Stimulated activated CD4-positive, alpha-beta T cell treated with anti-CD3 and anti-CD28 coated beads, TNF-alpha, amount 100 ng/mL, for 24 hours (primary cell): ENCODE measurements around the gene CD247.
"Not testable (repeated sequence)": the region's sequence is repeated elsewhere in the genome, so short reads cannot be mapped to it uniquely, and the experiment has no call there.

Experiments used
- DNase-seq, 3 experiments: peaks; one replicate each; pipeline ENCODE4 v3.0.0-alpha.2; 2020; ENCODE audit warnings: low read depth in 3 of 3

CD247 gene

DNA sequence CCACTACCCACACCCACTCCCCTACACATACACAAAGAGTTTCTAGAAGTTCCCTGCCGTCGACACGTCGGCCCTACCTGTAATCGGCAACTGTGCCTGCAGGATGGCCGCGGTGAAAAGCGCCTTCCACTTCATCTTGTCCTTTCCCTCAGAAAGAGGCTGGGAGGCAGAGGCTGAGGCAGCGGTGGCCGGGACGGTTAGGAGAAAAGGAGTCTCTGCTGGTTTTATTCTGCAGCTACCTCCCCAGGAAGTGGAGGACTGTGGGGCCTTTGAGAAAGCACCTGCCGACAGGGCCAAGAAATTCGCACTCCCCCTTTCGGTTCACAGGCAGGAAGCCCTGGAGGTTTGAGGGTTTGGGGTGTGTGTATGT, at the start of gene CD247:
CD247 (minus strand) TSS at position 199 of the 370 bp plus-strand sequence; CDS start at position 135, 64 bp downstream.
- DNase-seq: peak in 2 of 3 experiments; percentile 57 to 71

DNA sequence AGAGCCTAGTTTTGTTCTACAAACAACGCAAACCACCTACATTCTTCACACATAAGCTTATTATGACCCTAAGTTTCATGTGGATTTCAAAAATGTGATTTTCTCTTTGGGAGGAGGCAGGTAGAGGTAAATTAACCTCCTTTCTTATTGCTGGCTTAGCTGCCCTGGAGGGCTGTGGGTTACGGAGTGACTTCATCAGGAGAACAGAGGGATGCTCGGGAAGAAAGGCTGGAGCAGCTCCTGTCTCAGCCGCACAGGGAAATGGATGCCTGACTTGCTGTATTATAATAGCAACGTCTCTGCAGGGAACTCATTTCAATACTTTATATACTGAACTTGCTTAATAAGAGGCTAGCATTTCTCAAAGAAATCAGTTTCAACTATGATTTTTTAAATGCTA, 49.3 kb upstream of the CD247 start:
- DNase-seq: no peak

DNA sequence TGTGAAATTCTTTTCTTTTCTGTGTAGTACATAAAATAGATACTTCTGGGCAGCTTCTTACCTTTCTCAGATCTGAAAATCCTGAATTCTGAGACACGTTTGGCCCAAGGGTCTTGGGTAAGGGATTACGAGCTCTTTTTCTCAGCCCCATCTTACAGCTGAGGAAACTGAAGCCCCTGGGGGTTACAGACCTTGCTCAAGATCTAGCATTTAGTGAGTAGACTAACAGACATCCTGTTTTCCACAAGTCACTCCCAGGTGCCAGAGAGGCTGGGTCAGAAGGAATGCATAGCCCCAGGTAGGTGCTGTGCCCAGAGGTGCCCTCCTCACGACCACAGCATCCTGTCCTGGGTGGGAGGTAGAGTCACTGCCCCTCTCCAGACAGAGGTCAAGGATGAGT, 48.4 kb upstream of the CD247 start:
- no peak for DNase-seq

DNA sequence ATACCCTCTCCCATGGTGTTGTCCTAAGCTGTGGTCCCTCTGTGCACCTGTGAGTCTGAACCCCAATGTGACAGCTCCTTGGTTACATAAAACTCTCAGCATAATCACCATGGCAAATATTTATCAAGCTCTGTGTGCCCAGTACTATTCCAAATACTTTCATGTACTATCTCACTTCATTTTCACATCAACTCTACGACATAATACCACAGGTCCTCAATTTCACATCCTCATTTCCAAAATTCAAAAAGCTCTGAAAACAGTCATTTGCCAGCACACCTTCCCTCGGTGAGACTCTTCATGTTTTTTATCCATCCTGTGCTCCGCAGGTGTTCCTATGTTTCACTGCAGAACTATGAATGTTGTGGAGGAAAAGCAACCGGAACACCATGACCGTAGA, 47.6 kb upstream of the CD247 start:
- DNase-seq: no peak

DNA sequence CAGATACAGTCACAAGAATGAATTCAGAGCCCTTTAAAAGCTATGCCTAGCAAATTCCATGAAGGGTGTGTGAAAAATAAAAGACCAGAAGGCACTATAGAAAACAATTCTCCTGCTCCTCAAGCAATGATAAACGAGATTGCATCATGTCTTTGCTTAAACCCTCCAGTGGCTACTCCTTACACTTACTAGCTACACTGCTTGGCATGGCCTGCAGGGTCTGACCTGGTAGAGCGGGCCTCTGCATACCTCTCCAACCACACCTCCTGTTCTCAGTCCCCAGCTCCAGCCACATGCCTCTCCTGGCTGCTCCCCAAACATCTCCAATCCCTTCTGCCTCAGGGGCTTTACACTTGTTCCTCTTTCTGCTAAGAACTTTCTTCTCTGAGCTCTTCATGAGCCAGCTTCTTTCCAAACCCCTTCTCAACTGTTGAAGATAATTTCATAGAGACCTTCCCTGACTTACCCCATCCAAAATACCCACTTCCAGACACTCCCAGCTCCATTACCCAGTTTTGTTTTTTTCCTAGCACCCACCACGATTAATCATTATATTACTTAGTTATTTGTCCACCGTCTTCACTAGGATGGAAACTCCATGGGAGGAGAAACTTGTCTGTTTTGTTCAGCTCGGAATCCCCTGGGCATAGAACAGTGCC, 46.4 kb upstream of the CD247 start:
- no peak for DNase-seq

DNA sequence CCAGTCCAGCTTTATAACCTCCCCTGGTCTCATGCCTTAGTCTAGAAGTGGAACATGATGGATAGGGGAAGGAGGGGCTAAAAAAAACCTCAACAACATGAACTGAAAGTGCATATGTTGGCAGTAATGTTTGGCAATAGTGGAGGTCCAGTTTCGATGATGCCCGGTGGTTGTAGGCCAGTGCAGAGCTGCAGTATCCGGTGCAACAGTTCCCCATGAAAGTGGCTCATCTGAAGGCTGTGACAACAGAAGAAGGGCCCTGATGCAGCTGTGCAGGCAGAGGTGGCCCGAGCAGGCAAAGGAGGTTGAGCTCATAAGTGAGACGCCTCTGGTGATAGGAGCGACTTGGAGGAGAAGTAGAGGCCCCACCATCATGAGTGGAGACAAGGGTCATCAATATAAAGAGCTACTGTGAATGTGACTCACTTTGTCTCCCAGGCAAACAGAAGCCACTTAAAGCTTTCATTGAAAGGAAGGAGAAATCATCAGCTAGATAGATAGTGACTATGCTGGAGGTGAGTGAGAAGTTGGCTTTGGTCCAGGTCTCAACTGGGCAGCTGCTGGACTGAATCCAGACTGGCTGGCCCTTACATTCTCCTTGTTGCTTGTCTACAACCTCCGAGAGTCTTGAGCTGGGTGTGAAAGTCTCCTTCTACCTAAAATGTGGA, 45.4 kb upstream of the CD247 start:
- DNase-seq: no peak

DNA sequence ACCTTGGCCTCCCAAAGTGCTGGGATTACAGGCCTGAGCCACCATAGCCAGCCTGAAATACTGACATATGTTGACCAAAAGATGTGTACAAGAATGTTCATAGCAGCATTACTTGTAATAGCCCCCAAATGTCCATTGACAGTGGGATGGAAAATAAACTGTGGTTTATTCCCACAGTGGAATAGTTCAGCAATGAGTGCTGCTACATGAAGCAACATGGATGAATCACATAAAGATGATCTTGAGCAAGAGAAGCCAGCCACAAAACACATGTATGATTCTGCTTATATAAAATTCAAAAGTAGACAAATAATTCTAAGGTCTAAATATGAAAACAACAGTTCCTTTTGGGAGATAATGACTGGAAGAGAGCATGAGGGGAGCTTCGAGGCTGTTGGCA, 44.4 kb upstream of the CD247 start:
- DNase-seq: no peak

DNA sequence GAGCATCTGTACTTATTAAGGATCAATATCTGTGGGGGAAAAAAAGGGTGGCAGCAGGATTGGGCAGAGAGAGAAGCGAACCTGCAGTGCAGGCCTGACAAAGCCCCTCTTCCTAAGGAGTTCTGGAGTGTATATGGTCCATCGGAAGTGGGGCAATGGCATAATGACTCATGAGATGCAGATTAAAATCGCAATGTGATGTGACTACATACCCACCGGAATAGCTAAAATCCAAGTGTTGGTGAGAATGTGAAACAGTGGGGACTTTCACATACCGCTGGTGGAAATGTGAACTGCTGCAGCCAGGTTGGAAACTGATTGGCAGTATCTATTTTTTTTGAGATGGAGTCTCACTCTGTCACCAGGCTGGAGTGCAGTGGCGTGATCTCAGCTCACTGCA, 43.4 kb upstream of the CD247 start:
- DNase-seq: no peak

DNA sequence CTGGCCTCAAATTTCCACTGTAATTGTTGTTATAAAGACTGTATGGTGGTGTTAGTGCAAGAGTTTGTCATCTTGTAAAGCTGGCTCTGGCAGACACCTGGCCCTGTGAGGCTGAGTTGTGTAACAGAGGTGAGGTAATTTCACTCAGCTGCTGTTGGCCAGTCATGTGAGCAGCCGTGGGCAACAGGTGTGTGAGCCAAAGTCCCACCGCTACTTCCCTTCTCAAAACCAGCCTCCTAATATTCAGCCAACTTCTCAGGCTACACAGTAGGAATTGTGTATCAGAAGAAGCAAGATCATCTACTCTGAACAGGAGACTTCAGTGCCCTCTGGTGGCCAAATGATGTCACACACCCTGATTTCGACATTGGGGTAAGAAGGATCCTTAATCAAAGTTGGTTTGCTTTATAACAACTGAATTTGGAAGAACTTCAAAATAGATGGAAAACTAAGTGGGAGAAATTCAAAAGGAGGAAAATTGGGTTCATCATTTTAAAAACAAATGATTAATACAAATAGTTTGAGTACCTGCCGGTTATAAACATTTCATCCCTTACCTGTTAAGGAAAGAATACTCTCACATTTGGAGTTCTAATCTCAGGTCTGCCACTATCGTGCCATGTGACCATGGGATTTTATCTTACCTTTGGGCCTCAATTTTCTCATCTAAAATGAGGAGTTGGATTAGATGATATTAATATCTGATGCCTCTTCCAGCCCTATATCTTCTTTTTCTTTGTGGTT, 37.8 kb upstream of the CD247 start:
- DNase-seq: peak; percentile 43 to 73 (median 67)

DNA sequence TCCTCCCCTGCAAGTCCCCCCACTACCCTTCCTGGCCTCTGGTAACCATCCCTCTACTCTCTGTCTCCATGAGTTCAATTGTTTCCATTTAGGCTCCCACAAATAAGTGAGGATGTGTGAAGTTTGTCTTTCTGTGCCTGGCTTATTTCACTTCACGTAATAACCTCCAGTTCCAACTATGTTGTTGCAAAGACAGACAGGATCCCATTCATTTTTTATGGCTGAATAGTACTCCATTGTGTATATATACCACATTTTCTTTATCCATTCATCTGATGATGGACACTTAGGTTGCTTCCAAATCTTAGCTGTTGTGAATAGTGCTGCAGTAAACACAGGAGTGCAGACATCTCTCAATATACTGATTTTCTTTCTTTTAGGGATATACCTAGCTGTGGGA, 36.7 kb upstream of the CD247 start:
- not testable (repeated sequence) for DNase-seq

DNA sequence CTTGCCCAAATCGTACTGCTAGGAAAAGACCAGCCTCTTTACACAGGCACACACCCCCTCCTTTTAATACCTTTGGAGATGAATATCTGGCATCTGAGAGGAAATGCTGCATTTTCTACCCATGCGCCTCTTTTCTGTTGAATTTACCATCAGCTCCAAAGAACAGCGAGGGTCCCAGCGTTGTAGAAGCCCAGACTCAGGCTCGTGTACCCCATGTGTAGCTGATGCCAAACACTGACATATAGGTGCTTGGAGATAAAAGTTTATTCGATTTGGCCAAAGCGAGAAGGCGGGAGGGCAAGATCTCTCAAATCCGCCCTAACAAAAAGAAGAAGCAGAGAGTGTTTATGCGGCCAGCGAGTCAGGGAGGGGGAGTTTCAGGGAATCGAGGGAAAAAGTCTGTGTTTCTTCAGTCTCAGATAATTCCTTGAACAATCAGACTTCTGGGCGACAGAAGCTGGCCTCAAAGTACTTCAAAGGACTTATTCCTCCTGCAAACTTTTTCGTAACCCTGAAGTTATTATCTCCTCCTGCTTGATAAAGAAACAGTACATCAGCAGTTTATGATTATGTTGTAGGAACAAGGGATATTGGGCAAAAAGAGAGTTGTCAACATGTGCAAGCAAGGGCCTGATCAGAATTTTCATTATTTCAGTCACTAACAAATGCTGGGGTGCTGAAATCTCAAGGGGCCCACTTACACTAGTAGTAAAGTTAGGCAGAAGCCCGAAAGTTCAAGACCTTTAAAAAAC, 35.9 kb upstream of the CD247 start:
- DNase-seq: no peak

DNA sequence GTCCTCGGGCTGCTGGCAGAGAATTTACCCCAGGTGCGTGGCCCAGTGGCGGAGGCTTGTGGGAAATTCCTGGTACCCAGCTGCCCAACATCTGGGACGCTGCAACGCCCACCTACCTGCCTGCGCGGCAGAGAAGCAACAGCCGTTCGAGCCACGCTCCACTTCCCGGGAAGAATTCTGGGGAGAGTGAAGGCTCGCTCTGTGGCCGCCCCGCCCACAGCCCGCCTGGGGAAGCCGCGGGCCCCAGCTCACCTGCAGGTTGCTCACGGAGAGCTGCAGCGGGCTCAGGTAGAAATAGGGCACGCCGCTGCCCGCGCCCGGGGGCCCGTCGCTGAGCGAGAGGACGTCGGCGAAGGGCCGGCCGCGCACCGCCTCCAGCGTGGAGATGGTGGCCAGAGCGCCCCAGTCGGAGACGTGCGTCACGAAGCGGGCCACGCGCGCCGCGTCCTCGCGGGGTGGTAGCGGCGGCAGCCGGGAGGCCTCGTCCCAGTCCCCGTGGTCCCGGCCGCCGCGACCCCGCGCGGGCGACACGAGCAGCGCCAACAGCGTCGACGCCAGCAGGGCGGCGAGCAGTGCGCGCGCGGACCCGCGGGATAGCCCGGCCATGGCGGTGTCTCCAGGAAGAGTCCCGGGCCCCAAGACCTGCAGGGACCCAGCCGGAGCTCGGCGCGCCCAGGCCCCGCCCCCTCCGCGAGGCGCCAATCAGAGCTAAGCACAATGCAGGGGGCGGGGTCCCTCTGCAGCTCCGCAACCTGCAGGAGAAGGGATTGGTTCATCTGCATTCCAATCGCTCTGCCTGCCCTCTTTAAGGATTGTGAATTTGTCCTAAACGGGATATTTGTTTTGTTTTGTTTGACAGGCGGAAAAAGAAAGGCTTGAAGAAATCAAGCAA, 35.1 kb upstream of the CD247 start, which contains the start of gene CREG1:
CREG1 (minus strand) TSS at position 627 of the 892 bp plus-strand sequence.
- DNase-seq: peak; percentile 77 to 91 (median 81)

DNA sequence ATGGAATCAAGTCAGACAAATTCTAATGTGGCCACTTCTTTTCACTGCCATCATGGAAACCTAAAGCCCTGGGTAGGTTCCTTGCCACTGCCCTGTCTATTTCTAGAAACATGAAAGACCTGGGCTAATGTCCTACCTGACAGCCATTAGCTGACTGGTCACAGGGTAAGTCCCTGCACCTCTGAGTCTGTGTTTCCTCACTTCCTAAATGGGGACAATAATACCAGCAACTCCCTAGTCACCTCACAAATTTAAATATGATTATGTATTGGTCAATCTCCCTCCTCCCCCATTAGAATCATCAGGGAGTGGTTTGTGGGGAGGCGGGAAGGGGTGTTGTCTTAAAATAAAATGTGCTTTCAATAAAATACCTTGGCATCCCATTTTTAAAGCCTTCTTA, 33.0 kb upstream of the CD247 start:
- DNase-seq: no peak

DNA sequence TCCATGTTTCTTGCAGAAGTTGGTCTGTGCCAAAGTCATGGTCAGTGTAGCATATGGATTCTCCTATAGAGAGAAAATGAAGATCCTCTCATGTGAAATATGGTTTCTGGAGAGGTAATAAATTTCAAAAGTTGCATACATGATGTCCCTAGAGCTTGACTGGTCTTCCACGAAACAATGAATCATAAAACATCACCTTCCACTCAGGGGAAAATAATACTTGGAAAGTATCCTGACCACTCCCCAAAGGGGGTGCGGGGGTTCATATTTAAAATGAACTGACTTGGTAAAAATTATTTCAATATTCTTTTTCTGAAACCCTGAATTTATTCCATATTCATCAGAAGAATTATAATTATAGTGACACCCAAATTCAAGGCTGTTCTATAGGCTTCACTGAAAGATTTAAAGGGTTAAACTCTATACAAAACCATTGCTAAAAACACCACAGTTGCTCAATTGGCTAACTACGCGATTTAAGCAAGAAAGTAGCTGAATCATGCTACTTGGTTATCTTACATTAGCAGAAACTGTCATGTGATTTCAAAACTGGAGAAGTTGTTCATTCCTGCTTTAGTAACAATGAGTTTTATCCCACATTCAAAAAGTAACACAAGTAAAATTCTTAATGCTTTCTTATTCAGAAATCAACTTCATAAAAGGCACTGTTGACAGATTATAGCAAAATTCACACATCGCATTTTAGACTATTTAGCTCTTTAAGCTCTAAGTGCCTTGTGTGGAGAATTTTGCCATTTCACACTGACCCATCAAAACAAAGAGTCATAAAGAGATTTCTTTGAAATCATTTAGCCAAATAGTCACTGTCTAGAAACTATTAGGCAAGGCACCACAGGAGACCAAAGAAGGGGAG, 30.0 kb upstream of the CD247 start:
- DNase-seq: no peak

DNA sequence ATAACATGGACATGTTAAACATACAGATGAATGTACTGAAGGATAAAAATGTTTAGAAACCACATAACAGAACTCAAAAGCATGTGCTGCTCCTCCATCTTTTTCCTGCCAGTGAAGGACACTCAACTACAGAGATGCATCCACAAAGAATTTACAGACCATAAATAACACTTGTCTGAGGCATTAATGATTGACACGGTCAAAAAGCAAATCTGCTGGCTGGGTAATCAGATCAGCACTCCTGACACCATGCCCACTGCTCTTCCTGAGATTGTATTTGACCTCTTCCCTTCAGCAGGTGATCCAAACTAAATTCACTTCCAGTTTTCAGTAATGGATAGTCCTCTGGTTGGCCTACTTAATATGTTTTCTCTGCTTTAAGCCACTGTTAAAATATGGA, 28.6 kb upstream of the CD247 start:
- DNase-seq: no peak

DNA sequence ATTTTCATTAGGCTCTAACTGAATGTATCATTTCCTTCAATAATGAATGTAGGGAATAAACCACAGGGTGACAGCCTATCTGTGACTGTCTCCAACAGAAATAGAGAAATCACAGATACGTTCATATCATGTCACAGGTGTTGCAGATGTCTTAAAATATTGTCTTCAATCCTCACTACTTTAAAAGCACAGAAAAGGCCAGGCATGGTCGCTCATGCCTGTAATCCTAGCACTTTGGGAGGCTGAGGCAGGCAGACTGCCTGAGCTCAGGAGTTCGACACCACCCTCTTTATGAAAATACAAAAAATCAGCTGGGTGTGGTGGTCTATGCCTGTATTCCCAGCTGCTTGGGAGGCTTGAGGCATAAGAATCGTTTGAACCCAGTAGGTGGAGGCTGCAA, 27.0 kb upstream of the CD247 start:
- no peak for DNase-seq

DNA sequence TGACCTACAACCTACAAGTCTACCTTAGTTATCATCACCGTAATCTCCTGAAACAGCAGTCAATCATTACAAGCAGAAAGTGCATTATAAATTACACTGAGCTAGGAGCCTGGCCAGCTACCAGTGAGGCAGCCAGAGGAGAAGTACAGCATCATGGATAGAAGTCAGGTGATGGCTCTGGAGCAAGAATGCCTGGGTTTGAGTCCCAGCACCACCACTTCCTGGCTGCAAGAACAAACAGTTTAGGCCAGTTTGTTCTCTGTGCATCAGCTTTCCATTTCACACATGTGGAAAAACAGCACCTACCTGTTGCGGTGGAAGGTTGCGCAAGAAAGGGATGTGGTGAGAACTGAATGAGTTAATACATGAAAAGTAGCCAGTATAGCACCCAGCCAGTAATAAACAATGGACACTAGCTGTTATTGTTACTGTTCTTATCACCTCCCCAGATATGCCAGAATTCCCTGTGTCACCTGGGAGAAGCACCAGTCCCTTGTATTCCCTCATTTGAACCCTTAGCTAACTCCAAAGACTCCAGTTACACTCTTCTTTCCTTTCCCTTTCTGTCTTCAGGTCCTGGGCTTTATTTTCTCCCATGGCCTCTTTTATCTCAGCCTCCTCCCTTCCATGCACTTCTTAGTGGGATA, 26.2 kb upstream of the CD247 start:
- no peak for DNase-seq

DNA sequence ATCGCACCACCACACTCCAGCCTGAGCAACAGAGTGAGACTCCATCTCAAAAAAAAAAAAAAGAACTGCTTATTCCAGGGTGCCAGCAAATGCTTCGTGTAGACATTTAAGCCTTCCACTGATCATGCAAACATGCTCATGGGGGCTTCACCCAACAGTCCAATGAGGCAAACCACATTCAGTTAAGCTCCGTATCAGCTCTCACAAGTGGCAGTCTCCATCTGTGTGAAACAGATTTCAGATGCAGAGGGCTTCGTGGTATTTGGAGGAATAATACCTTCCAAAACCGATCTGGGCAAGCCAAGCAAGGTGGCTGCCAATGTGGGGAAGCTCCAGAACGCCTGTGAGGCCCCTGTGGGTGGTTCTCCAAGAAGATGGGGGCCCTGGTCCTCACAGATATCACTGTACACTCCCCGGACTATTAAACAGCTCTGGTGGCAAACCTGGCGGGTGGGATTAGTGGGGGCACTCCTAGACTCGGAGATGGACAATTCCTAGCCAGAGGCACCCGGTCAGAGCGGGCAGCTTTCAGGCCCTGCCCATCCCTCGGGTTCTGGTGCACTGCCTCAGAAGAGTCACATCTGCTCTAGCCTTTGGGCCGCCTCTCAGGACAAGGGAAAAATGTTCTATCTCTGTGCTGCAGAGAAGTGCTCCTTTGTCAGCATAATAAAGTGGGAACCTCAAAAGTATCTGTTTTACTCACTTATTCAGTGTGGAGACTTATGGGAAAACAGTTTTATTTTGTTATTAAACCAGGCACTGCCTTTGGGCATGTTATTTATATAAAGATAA, 25.1 kb upstream of the CD247 start:
- DNase-seq: no peak
